ENCODE results near the gene NDC80.
A peak's percentile ranks its signal among the peaks of the same experiment; 100 is the strongest.
"Not testable (repeated sequence)": the region's sequence is repeated elsewhere in the genome, so short reads cannot be mapped to it uniquely, and the experiment has no call there.

Gene NDC80

DNA sequence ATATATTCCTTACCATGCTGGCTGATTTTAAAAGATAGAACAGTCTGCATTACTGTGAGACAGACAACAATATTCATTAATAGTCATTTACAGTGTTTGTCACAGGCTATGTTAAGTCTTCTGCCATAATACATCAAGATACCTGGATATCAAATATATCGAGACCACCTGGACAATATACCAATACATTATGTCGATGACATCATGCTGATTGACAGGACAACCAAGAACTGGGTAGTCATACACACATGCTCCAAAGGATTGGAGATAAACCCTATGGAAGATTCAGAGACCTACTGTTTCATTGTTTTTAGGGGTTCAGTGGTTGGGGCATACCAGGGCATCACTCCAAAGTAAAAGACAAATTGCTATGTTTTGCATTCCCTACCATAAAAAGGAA lies 57.6 kb downstream of the NDC80 start:
- DNase-seq, result no peak

DNA sequence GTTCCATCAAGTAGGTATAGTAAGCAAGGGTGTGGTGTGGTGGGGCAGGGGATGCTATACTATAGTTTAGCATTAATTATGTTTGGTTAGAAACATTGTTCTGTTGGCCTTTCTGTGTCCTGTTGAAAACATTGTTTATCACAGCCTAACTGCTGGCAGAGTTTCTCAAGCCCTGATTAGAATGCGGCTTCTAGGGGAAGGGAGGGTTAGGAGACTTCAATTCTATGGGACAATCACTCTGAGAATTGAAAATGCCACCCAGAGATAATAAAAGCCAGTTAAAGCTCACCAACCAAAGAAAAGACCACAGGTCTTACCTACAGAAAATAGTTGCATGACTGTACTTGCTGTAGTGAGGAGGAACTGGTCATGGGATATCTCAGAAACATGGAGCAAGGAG lies 64.2 kb downstream of the NDC80 start:
- DNase-seq, result peak; percentile 41

GRCh38 chr18:2636126-2636631 lies 64.8 kb downstream of the NDC80 start:
- peak; percentile 81 for DNase-seq

DNA sequence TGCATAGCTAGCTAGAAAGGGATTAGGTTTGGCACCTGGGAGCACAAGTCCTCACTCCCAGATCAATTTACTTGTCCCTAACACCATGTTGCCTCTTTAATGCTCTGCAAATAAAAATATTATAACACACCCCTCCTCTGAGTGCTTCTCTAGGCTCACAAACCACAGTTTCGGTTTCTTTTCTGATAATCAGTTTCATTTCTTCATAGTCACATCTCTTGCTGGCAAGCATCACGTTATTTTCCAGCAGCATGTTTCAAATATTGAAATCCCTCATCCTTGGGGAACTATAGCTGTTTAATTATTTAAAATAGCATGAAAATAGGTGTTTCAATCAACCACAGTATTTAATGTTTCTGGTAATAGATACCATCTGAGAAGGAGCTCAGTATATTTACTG lies 70.3 kb downstream of the NDC80 start:
- peak; percentile 94 for DNase-seq

- no peak for DNase-seq
Measured at GRCh38 chr18:2642771-2643170, 71.4 kb downstream of the NDC80 start.

DNA sequence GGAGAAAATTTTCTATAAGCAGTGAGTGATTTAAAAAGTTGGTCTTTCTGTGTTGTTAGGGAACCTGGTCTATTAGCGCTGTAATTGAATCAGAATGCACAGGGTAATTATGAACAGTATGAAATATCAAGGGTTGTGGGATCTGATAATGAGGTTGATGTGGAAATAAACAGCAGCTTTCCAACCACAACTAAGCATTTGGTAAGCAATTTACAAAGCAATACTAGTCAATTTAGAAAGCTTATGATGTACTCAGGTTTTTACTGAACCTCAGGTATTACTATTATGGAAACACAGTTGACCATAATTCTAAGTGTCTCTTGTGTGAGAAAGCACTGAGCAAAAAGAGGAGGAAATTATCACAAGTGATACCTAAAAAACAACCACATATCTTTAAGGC lies 73.2 kb downstream of the NDC80 start:
- DNase-seq, result no peak

- DNase-seq, result no peak
Measured at GRCh38 chr18:2651981-2652380, 80.6 kb downstream of the NDC80 start.

- peak; percentile 31 for DNase-seq
Measured at GRCh38 chr18:2653467-2653866, 82.1 kb downstream of the NDC80 start.

DNA sequence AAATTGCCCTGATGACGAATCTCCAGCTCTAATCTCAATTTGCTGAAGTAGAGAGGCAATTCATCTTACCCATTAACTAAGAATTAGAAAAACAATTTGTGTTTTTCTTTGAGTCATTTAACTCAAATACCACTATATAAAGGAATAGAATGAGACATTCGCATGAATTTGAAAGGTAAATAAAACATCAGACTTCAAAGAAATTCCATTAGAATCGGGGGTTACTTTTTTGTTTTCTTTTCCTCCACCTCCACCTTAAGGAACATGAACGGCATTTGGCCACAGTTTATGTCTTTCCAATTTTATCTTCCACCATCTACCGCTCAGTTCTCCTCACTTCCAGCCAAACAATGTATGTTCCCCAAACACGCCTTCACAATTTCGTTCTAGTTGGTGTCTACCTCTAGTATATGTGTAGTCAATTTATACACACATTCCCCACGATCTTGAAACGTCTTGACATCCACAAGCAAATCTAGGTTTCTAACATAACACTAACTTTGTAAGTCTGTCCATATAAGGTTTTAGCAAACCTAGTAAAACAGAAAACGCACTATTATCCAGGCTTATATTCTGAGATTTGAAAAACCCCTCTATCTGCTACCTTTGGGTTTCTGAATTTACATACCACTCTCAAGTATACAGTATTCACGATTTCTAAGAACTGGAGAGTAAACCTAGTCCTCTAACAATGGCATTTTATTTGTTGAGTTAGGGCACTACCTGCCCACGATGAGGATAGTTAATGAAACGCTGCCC lies 83.0 kb downstream of the NDC80 start:
- DNase-seq, result peak; percentile 73

GRCh38 chr18:2654928-2655177 lies 83.5 kb downstream of the NDC80 start:
- DNase-seq, result no peak

DNA sequence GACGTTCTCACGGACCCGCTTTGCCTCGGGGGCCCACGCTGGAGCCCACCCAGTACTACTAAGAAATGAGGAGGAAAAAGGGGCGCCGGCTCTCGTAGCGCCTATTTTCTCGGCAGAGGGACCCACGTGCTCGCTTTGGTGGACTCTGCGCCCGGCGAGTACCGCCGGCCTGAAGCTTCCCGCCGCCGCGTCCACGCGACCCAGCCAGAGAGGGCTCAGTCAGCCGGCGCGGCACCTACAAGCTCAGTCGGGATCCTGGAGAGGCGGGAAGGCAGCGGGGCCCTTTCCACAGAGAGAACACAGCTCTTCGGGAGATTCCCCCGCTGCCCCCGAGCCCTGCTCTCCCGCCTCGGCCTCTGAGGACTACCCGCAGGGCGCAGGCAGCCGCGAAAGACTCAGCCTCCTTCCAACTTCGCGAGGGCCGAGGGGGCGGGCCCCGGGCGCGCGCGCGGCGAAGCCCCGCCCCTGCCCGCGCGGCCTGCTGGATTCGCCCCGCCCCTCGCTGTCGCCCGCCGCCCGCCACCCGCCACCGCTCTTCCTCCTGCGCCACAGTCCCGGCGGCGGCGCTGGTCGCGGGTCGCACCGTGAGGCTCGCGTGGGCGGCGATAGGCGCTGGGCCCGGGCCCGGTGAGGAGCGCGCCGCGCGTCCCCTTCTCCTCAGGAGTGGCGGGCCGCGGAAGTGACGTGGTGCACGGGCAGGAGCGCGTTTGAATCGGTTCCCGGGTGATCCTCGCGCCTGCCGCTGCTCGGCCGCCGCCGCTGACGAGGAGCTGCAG lies 84.0 kb downstream of the NDC80 start, which contains the start of gene SMCHD1:
SMCHD1 (plus strand) TSS at position 549 of the 776 bp plus-strand sequence. CDS start 350 bp downstream, outside the sequence.
- peak; percentile 92 for DNase-seq

- DNase-seq, result no peak
Measured at GRCh38 chr18:2655954-2656236, 84.5 kb downstream of the NDC80 start.

DNA sequence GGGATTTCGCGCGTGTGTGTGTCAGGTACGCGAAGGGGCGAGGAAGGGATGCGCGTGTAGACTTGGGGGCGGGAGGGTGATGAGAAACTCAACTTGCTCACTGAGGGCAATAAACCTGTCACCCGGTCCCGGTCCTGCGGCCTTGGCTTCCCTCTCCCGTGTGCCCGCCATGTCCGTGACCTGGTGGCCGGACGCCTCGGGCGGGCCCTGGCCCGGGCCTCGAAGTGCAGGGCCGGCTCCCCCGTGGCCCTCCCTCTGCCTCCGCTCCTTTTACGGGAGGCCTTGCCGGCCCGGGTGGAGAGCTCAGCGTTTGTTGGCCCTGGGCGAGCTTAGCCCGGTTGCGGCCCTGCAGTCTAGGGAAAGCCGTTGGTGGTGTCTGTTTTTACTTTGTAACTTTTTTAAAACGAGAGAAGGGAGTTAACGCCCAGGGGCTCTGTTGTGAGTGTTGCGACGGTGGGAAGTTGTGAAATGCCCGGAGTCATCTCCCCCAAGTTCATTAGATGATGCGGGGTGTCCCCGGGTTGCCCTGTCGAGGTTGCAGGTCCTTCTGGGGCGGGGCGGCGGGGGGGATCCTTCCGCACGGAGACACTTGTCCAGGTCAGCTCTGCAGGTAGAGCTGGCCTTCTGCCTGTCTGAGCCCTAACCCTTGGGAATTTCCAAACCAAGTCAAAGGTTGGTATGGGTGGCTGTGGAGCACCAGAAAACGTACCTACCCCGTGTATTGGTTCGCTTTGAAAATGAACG lies 85.1 kb downstream of the NDC80 start:
- DNase-seq, result peak; percentile 79

DNA sequence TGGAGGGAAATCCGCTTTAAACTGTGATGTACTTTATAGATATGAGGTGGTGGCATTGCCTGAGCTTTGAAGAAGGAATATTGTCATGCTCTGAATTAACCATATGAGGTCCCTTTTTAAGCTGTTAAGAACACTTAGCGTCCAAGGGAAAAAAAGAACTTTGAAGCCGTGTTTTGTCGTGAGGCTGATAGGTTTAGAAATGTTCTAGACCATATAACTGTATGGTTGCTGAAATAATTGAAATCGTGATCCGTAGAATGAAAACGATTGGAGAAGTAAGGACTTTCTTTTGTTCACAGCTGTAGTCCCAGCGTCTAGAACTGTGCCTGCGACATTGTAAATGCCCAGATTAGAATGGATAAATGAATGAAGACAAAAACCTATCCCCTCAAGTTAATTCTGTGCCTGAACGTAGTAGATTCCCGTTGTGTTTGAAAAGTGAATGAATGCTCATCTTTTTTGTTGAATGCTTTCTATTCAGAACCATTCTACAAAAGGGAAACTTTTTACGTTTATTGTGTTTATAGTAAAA lies 85.7 kb downstream of the NDC80 start:
- peak; percentile 77 for DNase-seq

DNA sequence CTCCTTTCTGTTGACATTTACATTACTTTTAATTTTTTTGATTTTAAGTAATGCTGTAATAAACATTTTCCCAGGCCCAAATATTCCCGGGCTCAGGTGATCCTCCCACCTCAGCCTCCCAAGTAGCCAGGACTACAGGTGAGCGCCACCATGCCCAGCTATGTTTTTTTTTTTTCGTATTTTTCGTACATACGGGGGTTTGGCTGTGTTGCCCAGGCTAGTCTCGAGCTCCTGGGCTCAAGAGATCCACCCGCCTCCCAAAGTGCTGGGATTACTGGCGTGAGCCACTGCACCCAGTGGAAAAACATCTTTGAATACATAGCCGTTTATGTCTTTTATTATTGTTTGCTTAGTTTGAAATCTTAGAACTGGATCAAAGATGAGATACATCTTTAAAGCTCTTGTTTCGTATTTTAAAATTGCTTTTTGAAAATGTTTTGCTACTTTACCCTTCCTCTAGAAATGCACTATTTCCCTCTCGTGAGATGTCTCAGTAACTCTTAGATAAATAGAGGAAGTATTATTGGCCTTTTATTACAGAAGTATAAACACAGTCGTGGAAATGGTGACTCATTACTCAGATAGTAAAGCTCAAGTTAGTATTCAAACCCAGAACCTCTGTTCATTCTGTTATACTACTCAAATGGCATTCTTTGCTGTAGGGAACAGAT lies 86.6 kb downstream of the NDC80 start:
- peak; percentile 91 for DNase-seq

DNA sequence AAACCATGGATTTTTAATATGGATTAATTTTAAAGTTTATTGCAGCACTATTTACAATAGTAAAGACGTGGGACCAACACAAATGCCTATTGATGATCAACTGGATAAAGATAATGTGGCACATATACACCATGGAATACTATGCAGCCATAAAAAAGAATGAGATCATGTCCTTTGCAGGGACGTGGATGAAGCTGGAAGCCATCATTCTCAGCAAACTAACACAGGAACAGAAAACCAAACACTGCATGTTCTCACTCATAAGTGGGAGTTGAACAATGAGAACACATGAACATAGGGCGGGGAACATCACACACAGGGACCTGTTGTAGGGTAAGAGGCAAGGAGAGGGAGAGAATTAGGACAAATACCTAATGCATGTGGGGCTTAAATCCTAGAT lies 89.5 kb downstream of the NDC80 start:
- not testable (repeated sequence) for DNase-seq

DNA sequence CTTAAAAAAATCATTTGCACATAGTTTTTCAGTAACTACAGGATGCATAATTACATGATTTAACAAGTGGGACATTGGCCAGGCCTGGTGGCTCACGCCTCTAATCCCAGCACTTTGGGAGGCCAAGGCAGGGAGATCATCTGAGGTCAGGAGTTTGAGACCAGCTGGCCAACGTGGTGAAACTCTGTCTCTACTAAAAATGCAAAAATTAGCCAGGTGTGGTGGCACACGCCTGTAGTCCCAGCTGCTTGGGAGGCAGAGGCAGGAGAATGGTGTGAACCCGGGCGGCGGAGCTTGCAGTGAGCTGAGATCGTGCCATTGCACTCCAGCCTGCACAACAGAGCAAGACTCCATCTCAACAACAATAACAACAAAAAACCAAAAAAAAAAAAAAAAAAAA lies 90.9 kb downstream of the NDC80 start:
- not testable (repeated sequence) for DNase-seq

- no peak for DNase-seq
Measured at GRCh38 chr18:2662990-2663389, 91.6 kb downstream of the NDC80 start.
